ENCODE results near the gene XIST. TPM values are rescaled to one million over a fixed set of nuclear protein-coding genes. Genes with fewer than 3 reads are reported as not detected.

XIST gene
- total and polyA plus RNA-seq, 10 of the 15 experiments (the other 5 are each of a cell fraction or from before 2014, with no cell fraction given): 39.1 to 787 (median 91.3) TPM

DNA sequence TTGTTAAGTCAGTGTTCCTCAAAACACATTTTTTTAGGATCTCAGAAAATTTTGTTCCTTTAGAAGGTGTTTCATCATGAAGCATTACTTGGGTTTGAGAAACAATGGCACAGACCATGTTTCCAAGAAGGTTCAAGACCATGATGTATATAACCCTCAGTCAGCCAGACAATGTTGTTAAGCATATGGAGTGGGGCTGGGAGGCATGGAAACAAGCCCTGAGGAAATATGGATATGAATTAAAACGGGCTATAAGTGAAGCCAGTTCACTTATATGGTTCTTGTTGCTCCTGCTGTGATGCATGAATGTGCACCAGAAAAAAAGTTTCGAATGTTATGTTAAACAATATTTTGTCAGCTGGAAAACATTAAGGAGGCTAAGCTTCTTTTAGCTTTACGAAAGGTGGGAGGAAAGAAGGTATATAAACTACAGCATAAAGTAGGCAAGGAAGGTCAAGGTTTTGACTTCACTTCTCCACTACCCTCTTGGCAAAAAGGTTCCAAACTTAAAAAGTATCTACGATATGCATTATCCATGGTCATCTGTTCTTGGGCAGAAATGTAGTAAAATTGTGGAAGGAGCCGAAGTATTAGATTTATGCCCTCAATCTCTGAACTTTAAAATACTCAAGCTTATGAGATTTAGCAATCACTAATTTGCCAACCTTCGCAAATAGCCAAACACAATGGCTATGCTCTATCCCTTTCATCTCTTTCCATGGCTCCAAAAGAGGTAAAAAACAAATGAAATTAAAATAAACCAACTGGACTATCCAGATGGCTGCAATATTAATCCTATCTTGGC, 12.2 kb downstream of the XIST start (continued):
- TF ChIP-seq REST (IDR thresholded peaks at IDR 0.05; ENCODE audit: low read depth, low read length) (no peak), CREB1 (IDR thresholded peaks at IDR 0.05; ENCODE audit: low read depth) (no peak), ZBTB4 (CRISPR knock-in tag; IDR thresholded peaks at IDR 0.05) (no peak), LARP7 (IDR thresholded peaks at IDR 0.05) (no peak), SUPT20H (IDR thresholded peaks at IDR 0.05; ENCODE audit: borderline replicate concordance, control insufficient read depth, low read depth, low read length) (no peak), ZBED1 (IDR thresholded peaks at IDR 0.05; ENCODE audit: borderline replicate concordance) (no peak), YY1 (IDR thresholded peaks at IDR 0.05; ENCODE audit: low read depth, low read length) (no peak), SMARCA5 (IDR thresholded peaks at IDR 0.05) (no peak), MTA2 (IDR thresholded peaks at IDR 0.05; ENCODE audit: low read depth) (no peak), NR2C2 (IDR thresholded peaks at IDR 0.05; ENCODE audit: borderline replicate concordance, control insufficient read depth, insufficient read length, low read depth) (no peak)
- TF ChIP-seq, protein P1, sequence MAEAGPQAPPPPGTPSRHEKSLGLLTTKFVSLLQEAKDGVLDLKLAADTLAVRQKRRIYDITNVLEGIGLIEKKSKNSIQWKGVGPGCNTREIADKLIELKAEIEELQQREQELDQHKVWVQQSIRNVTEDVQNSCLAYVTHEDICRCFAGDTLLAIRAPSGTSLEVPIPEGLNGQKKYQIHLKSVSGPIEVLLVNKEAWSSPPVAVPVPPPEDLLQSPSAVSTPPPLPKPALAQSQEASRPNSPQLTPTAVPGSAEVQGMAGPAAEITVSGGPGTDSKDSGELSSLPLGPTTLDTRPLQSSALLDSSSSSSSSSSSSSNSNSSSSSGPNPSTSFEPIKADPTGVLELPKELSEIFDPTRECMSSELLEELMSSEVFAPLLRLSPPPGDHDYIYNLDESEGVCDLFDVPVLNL (IDR thresholded peaks at IDR 0.05; ENCODE audit: low read depth, low read length): no peak
